HG03354 (cell line): ENCODE data around the gene TPD52L1.

Experiments
- ATAC-seq: cut with Tn5 transposase; IDR thresholded peaks from one replicate; pipeline ENCODE4 v1.9.1; 2021; ENCODE audit warnings: mild to moderate bottlenecking; ENCODE audit not compliant: unreplicated experiment, poor library complexity, severe bottlenecking

Gene TPD52L1

DNA sequence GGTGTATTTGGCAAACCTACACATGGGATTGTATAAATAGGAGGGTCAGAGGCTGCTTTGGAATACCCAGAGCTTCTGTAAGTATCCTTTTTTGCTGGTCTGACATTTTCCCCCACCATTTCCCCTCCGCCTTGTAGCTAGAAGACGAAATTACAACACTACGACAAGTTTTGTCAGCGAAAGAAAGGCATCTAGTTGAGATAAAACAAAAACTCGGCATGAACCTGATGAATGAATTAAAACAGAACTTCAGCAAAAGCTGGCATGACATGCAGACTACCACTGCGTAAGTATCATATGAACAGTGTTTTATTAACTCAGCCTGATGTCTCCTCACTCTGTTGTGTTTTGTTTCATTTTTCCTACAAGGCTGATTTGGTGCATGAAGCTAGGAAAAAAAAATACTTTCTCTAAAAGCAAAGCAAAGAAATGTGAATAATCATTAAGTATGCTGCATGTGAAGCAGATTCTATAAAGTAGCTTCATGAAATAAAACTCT lies 75.5 kb downstream of the TPD52L1 start:
- no peak for ATAC-seq

DNA sequence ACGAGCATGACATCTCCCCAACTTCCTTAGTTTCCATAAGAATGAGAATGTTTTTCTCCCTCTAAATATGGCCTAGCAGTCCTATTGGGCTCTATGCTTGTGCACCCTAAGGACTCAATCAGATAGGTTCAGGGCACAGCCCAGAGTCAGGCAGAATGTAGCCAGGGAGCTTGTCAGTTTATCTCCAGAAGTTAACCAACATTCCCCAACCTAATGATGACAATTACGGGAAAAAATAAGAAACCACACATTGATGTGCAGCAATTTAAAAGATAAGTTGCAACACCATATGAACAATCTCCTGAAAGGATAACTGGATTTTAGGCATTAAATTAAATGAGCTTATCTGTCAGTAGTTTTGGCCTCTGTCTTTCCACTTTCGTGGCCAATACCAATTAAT lies 77.1 kb downstream of the TPD52L1 start:
- no peak for ATAC-seq

DNA sequence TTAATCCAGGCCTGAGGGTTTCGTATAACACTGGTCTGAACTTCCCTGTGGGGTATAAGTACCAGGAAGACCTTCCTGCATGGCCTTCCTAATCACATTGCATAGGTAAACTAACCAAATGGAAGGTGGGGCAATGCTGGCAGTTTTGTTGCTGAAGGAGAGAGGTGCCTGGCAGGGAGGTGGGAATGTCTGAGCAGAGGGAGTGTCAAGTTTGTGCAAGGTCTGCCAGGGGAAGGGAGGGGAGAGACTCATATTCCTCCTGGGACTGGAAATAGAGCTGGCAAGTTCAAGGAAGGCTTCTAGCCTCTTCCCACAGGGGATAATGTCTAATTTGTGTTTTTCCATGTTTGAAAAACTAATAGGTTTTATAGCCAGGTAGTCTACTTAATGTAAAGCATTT lies 77.6 kb downstream of the TPD52L1 start:
- no peak for ATAC-seq

DNA sequence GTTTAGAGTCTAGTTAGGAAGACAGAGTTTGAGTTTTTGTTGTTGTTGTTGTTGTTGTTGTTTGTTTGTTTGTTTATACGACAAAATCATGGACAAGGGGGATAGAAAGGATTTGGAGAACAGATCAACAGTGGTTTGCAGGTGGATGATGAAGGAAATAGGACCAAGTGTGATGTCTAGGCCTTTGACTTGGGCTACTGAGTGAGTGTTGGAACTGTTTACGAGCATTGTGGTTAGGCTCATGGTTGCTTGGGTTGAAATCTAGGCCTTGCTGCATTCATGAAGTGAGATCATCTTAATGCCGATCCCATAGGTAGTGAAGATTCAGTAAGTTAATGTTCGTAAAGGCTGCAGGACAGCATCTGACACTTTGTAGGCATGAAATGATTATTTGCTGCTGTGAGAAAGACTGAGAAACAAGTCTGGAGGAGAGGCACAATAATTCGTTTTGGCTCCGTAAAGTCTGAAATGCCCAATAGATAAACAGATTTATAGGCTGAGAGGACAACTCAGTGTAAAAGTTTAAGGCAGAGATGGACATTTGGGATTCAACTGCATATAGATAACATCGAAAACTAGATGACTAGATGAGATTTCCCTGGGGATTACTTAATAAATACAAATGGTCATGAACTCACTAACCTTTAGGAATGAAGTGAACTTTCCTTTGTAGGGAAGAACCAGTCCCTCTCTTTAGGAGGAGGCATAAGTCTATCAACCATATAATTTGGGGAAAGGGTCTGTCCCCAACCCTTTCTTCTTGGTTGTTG lies 78.2 kb downstream of the TPD52L1 start:
- no peak for ATAC-seq

DNA sequence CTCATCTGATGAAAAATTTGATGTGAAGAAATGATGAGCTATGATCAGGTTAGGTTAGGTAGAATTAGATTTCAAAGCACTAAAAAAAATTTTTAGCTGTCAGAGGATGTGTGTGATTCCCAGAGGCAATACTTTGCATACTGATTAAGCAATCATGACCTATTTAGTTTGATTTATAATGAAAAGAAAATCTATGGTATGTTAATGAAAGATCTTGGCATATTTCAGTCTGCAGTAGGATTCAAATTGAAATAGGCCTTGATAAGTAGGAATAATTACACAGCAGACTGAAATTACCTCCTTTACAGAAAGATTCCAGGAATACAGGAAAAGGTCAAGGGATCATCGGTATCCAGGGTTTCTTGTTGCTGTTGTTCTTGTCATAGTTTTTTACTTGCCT lies 78.9 kb downstream of the TPD52L1 start:
- no peak for ATAC-seq

DNA sequence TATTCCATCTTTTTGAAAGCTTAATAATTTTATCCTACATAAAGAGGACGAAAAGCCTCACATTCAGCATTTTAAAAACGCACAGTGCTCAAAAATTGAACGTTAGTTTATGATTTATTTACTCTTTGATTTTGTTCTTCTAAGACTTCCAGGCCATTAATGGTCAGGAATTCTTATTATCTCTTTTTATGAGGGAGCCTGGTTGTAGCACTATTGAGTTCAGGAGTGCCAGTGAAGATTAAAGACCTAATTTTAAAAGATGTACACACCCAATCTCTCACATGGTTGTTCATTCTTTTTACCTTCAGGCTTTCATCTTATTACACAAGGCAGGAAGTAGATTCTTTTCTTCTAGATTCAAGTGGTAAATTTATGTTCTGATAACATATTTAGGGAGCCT lies 79.6 kb downstream of the TPD52L1 start:
- no peak for ATAC-seq

DNA sequence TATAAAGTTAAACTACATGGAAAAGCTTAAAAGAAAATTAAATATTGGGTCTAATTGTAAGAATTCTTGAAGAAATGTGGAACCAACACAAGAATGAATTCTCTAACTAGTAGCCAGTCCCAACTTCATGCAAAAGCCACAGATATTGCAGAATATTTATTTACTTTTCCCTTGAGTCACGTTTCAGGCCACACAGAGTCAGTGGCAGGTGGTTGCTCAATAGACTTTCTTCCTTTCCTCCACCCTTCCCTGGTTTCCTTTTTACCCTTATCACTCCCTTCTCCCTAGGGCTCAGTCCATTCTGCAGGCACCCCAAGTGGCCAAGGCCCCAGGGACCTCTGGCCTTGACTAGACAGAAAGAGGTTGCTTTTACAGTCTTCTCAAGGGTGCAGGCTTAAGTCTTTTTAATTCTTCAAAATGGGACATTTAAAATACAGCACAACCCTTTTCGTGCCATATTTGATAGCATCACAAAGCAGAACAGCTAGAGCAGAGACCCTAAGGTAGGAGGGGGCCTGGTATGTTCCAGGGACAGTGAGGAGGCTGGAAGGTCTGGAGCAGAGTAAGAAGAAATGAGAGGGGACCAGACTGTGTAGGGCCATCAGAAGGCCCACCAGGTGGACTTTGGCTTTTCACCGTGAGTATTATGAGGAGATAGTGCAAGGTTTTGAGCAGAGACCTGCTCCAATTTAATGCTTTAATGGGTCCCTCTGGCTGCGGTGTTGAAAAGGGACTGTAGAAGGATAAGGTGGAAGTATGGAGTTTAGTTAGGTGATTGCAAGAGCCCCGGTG lies 83.2 kb downstream of the TPD52L1 start:
- no peak for ATAC-seq

DNA sequence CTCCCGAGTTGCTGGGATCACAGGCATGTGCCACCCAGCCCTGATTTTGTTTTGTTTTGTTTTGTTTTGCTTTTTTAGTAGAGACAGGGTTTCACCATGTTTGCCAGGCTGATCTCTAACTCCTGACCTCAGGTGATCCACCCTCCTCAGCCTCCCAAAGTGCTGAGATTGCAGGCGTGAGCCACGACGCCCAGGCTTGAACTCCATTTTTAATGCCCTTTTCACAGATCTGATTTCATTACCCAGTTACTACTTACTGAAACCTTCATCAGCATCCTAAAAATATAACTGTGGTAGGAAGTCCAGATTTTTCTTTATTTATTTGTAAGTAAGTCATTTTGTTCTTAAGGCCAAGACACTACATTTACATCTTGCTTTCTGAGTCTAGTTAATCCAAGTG lies 84.2 kb downstream of the TPD52L1 start:
- no peak for ATAC-seq

DNA sequence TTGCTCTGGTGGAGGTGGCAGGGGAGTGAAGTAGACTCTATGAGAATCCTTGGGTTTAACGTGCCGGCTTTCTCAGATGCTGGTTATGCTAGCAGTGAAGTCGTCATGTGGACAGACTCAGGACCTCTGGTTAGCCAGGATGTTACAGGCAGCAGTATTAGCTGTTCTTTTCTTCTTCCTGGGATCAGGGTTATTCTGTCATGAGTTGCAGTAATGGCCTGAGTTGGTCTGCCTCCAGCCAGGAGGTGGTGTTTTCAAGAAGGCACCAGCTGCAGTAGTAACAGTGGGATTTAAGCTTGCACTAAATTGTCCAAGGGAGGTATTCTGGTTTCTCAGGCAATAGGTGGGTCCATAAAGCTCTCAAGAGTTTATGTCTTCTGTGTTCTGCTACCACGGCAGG lies 91.5 kb downstream of the TPD52L1 start:
- ATAC-seq: no peak

DNA sequence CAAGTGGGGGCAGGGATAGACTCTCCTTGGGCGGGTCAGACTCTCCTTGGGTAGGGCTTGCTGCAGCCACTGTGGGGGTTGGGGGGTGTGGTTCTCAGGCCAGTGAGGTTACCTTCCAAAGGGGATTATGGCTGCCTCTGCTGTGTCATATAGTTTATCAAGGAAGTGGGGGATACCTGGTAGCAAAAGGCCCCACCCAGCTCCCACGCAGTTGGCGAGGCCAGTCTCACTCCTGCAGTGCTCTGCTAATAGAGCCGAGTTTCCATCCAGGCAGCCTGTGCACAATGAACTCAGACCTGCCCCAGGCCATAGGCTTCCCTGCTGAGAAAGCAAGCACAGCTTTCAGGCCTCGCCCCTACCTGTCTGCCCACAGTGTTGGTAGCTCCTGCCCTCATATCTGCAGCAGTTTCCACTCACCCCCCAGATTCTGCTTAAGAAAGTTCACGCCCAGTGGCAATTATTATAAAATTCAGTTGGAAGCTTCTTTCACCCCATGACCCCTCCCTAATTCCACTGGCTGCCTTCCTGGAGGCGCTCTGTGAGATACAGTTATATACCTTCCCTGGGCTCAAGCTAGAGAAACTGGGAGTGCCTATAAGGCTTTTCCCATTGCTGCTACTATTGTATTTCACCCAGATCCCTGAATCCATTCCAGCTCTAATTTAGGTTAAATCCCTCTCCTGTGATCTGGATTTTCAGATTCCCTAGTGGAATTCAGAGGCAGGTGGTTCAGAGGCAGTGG lies 92.1 kb downstream of the TPD52L1 start:
- ATAC-seq: no peak

DNA sequence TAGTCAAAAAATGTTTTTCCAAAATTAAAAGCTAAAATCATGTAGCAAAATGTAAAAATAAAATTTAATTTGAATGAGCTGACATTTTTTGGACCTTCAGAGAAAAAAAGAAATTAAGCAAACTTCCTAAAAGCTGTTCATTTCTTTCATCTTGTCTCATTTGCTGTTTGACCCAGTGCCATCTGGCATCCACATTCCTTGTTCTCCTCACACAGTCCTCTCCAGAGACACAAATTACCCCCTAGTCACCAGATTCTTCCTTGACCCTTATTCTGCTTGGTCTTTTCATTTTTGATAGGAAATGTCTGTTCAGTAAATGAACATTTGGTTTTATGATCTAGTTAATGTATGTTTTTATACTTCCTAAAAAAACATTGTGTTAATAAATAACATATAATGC lies 93.0 kb downstream of the TPD52L1 start:
- no peak for ATAC-seq

DNA sequence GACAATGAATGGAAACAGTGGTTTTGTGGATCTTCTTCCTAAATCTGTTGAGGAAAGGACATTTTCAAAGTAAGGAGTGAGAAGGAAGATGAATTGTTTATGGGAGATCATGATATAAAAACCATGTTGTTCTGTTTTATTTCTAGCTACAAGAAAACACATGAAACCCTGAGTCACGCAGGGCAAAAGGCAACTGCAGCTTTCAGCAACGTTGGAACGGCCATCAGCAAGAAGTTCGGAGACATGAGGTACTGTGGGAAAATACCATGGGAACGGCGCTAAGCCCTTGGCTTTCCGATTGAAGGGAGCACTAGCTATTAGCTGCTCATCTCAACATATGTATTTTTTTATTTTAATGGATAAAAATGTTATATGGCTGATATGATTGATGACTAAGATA lies 94.6 kb downstream of the TPD52L1 start:
- ATAC-seq: no peak

DNA sequence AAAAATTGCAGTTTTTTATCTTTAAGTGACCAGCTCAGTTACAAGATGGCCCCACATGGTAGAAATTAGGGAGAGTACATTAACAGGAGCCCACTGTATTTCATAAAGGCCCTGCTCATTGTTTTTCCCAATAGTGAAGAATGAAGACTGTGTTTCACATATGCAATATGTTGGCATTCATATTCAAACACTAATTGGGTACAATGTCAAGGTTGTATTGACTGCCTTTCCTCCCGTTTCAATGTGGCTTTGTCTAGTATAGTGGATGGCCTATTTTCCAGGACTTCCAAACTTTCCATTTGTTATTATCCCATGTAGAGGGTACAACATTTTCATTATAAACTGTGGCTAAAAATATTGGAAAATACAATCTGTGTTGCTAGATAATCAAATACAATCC lies 96.9 kb downstream of the TPD52L1 start:
- ATAC-seq: no peak

DNA sequence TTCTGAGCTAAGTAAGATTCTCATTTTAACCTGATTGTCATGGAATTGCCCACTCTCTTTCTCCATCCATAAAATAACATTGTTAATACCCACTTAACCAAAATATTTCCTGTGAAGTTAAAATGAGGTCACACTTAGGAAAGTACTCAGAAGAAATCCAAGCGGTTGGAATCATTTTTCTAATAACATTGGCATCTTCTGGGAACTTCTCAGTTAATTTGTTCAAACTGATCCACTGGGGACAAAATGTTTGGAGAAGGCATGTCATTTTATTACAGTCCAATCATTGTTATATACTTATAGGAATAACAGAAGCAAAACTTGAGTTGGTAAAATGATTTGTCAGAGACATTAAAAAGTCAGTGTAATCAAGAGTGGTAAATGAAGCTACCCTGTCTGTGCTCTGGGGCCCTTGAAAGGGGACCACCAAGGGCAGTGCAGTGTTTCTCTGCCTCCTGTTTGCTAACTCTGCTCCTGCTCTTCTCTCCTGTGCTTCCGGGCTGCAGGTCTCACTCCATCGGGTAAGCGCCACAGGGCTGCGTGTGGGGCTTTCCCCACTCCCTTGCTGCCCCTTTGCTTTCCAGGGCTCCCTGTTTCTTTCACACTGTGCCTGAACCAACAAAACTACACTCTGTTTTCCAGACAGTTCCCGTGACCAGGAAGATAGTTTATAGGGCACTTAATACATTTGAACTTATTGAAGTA lies 98.1 kb downstream of the TPD52L1 start:
- no peak for ATAC-seq

DNA sequence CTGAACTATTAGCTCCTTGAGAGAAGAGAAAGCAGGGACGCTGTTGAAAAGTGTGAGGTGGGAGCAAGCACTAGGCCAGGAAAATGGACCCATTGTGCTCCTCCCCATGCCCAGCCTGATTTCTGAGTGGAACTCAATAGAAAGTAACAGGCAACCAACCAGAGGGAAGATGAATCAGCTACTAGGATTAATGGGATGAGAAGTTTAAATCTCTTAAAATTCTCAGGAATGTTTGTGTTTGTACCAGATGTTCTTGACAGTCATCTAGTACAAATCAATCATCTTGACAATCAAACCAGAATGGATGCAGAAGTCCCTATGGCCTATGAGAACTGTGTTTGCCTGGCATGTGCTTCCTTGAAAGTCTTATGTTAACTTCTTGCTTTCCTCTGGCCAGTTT lies 99.3 kb downstream of the TPD52L1 start:
- ATAC-seq: no peak

DNA sequence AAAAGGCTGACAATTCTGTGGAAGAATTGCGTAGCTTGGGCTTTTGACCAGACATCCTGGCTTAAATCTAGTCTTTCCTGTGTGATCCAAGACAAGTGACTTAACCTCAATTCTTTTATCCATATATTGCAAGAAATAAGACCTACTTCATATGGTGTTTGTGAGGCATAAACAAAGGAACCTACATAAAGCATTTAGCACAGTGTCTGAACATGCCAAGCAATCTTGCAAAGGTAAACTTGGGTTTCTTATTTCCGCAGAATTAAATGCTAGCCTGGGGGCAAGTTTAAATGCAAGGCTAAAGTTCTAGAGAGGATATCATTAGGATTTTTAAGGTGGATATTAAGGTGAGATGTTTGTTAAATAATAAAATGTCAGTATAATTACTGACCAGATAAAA lies 100.3 kb downstream of the TPD52L1 start:
- ATAC-seq: no peak

DNA sequence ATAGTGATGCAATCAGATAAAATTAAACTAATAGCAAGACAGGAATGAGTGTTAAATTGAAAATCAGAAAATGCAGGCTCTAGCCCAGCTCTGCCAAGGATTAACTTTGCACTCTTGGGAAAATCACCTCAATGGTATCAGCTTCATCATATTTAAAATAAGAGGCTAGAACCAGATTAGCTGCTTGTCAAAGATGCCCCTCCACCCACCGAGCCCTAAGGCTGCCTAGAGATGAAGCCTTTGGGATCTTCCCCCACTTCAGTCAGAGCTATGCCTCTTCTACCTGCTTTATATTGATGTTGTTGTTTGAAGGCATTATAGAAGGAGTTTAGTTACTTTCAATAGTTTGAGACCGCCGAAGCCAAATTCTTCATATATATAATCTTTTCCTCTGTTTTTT lies 100.7 kb downstream of the TPD52L1 start:
- ATAC-seq: no peak

DNA sequence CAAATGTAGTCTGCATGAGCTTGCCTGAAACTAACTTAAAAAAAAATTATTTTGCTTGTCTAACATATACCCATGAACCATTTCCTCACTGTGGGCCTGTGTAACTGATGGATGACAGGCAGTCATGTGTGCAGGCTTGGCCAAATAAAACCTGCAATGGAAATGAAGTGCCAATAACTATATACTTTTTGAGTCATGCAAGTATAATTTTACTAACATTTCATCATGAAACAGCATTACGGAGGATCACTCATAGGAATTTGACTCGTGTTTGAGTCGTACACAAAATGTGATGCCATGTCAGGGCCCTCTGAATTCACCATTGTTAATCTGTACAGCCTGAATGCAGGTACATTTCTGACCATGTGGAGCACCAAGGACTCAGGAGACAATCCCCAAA lies 101.6 kb downstream of the TPD52L1 start:
- ATAC-seq: no peak

DNA sequence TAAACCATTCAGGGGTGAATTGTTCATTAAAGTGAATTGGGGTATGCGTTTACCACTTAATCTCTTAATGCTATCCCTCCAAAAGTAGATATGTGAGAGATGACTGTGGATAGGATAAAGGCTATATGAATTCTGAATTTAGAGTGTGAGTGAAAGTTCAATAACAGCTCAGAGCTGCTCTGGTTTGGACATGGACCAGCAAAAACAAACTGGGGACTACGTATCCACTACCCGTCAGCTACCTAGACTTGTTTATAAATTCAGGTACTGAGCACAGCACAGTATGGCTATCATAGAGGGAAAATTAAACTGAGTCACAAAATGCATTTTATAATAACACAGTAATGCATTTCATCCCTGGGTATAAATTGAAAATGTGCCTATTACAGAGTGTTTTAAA lies 103.8 kb downstream of the TPD52L1 start:
- ATAC-seq: no peak
